A549 (cell line): ENCODE measurements around the gene HMOX1.

Source experiments
- CTCF ChIP-seq: fragments of >200 bp; sonication (Bioruptor Twin); formaldehyde crosslinking; IDR thresholded peaks from 3 replicates; pipeline ENCODE4 v1.5.1; 2016
- EP300 ChIP-seq, 2 experiments: fragments of >200 bp; sonication (Bioruptor Twin); formaldehyde crosslinking; IDR thresholded peaks; 2 replicates in 1 of 2; 3 replicates in 1 of 2; pipeline ENCODE4 v1.6.1; 2016 to 2017
- REST ChIP-seq: fragments of 200-600 bp; sonication (generic); IDR thresholded peaks from 2 replicates; pipeline ENCODE4 v1.6.1; 2016; ENCODE audit warnings: antibody characterized with exemption, mild to moderate bottlenecking, moderate library complexity
- RFX5 ChIP-seq: fragments of 450-650 bp; IDR thresholded peaks from 2 replicates; pipeline ENCODE4 v1.7.1; 2014; ENCODE audit warnings: antibody characterized with exemption, mild to moderate bottlenecking, moderate library complexity
- SMC3 ChIP-seq: fragments of >200 bp; sonication (Bioruptor Twin); formaldehyde crosslinking; IDR thresholded peaks from 3 replicates; pipeline ENCODE4 v1.6.1; 2018; ENCODE audit warnings: inconsistent platforms
- USF2 ChIP-seq: fragments of 450-650 bp; IDR thresholded peaks from 2 replicates; pipeline ENCODE4 v1.6.1; 2014; ENCODE audit warnings: antibody characterized with exemption

- TF ChIP-seq SMC3 (no peak), EP300 (IDR thresholded peaks at IDR 0.05) (no peak), REST (no peak), CTCF (no peak), RFX5 (no peak), USF2 (no peak)
Observed at GRCh38 chr22:35354068-35354467, 26.8 kb upstream of the HMOX1 start.
